SK-N-SH (cell line): Measurements from ENCODE around the gene HARS2. TPM values are rescaled to one million over a fixed set of nuclear protein-coding genes. Genes with fewer than 3 reads are reported as not detected.

Experiments used
- CTCF ChIA-PET: fragments of 300-600, 350-600 bp; formaldehyde crosslinking; extraction: SDS; loops from one replicate; lab custom pipeline; 2021; lab: Yijun Ruan, JAX
- POLR2A ChIA-PET: fragments of 350-600 bp; sonication (Branson Sonifier 250); formaldehyde crosslinking; extraction: SDS; loops from one replicate; lab custom pipeline; 2020; ENCODE audit warnings: antibody characterized with exemption, inconsistent platforms; lab: Yijun Ruan, JAX
- DNase-seq: peaks from one replicate; pipeline ENCODE4 v3.0.0; 2012
- H2AFZ ChIP-seq: fragments of 200-600 bp; sonication (generic); 2 replicates; pipeline ENCODE4 v1.8.1; 2016; ENCODE audit warnings: antibody characterized with exemption, mild to moderate bottlenecking, low read depth
- H3F3A ChIP-seq: fragments of 200-600 bp; sonication (generic); replicated peaks from 2 replicates; pipeline ENCODE3; 2016; ENCODE audit warnings: antibody characterized with exemption, mild to moderate bottlenecking; ENCODE audit not compliant: insufficient read depth
- H3K27ac ChIP-seq, 2 experiments: fragments of 200-500 bp in 1 of 2; fragments of 200-600 bp in 1 of 2; sonication (Bioruptor generic) in 1 of 2; sonication (generic), shearing (Covaris generic) in 1 of 2; 2 replicates each; pipeline versions ENCODE4 v1.5.1 to v1.6.1; 2014 to 2016; ENCODE audit warnings: low read depth in 2 of 2, inconsistent platforms in 1 of 2, low read length in 1 of 2, mild to moderate bottlenecking in 1 of 2, mixed read lengths in 1 of 2
- H3K27me3 ChIP-seq: fragments of 200-600 bp; sonication (generic), shearing (Covaris generic); 2 replicates; pipeline ENCODE4 v1.6.1; 2016; ENCODE audit warnings: mixed run types; ENCODE audit not compliant: insufficient read depth
- H3K36me3 ChIP-seq, 2 experiments: fragments of 200-500 bp in 1 of 2; fragments of 200-600 bp in 1 of 2; sonication (Bioruptor generic) in 1 of 2; sonication (generic) in 1 of 2; replicated peaks in 1 of 2; 2 replicates each; pipeline versions ENCODE3 to v1.5.1; 2014 to 2016; ENCODE audit warnings: low read length in 1 of 2, mild to moderate bottlenecking in 1 of 2; ENCODE audit not compliant: insufficient read depth in 2 of 2, control insufficient read depth in 1 of 2
- H3K4me1 ChIP-seq, 2 experiments: fragments of 200-500 bp in 1 of 2; fragments of 200-600 bp in 1 of 2; sonication (Bioruptor generic) in 1 of 2; sonication (generic), shearing (Covaris generic) in 1 of 2; 2 replicates each; pipeline versions ENCODE4 v1.5.1 to v1.6.1; 2014 to 2016; ENCODE audit warnings: low read depth in 1 of 2, low read length in 1 of 2, mixed run types in 1 of 2; ENCODE audit not compliant: insufficient read depth in 2 of 2, control insufficient read depth in 1 of 2
- H3K4me2 ChIP-seq: fragments of 200-600 bp; sonication (generic), shearing (Covaris generic); 2 replicates; pipeline ENCODE4 v1.6.1; 2017; ENCODE audit warnings: mixed run types
- H3K4me3 ChIP-seq, 2 experiments: fragments of 200-500 bp in 1 of 2; fragments of 200-600 bp in 1 of 2; sonication (Bioruptor generic) in 1 of 2; sonication (generic), shearing (Covaris generic) in 1 of 2; 2 replicates each; pipeline versions ENCODE4 v1.5.1 to v1.8.1; 2014 to 2016; ENCODE audit warnings: low read depth in 2 of 2, inconsistent platforms in 1 of 2, low read length in 1 of 2, mild to moderate bottlenecking in 1 of 2, mixed read lengths in 1 of 2, moderate library complexity in 1 of 2
- H3K79me2 ChIP-seq: fragments of 200-600 bp; sonication (generic); 2 replicates; pipeline ENCODE4 v1.8.1; 2017; ENCODE audit warnings: mild to moderate bottlenecking; ENCODE audit not compliant: insufficient read depth
- H3K9ac ChIP-seq: fragments of 200-600 bp; sonication (generic); 2 replicates; pipeline ENCODE4 v1.6.1; 2017; ENCODE audit warnings: mixed run types
- H3K9me2 ChIP-seq: fragments of 200-600 bp; sonication (generic); 2 replicates; pipeline ENCODE4 v1.6.1; 2017; ENCODE audit warnings: mixed run types
- H3K9me3 ChIP-seq: fragments of 200-600 bp; sonication (generic); 2 replicates; pipeline ENCODE4 v1.6.1; 2017; ENCODE audit warnings: mixed run types, mild to moderate bottlenecking, moderate library complexity
- H4K20me1 ChIP-seq: fragments of 200-600 bp; sonication (generic); 2 replicates; pipeline ENCODE4 v1.6.1; 2017; ENCODE audit warnings: mild to moderate bottlenecking, mixed run types; ENCODE audit not compliant: insufficient read depth
- EZH2phosphoT487 ChIP-seq: fragments of 200-600 bp; sonication (generic); IDR thresholded peaks from 2 replicates; pipeline ENCODE4 v1.6.1; 2017; ENCODE audit warnings: low read depth, mixed run types, mild to moderate bottlenecking, antibody characterized with exemption, moderate library complexity, borderline replicate concordance
- FOSL2 ChIP-seq: IDR thresholded peaks from 2 replicates; pipeline ENCODE4 v1.4.0; 2012; ENCODE audit warnings: low read depth, mild to moderate bottlenecking, moderate library complexity, borderline replicate concordance
- FOXJ3 ChIP-seq: sonication (generic); formaldehyde crosslinking; IDR thresholded peaks from 2 replicates; pipeline ENCODE4 v1.5.1; 2020; ENCODE audit warnings: mild to moderate bottlenecking, missing genetic modification reagents
- GATA2 ChIP-seq: sonication (generic); formaldehyde crosslinking; IDR thresholded peaks from 2 replicates; pipeline ENCODE4 v1.5.0; 2020; ENCODE audit warnings: mild to moderate bottlenecking, missing genetic modification reagents
- JUND ChIP-seq: IDR thresholded peaks from 2 replicates; pipeline ENCODE4 v1.4.0; 2012
- NRF1 ChIP-seq: IDR thresholded peaks from 2 replicates; pipeline ENCODE4 v1.6.1; 2012; ENCODE audit warnings: low read depth, mild to moderate bottlenecking, low read length
- POLR2AphosphoS5 ChIP-seq: IDR thresholded peaks from 2 replicates; pipeline ENCODE4 v1.6.1; 2012; ENCODE audit warnings: low read depth, low read length
- RAD21 ChIP-seq: IDR thresholded peaks from 2 replicates; pipeline ENCODE4 v1.6.1; 2012; ENCODE audit warnings: mild to moderate bottlenecking, low read length
- RXRA ChIP-seq: IDR thresholded peaks from 2 replicates; pipeline ENCODE4 v1.4.0; 2012; ENCODE audit warnings: low read depth, mild to moderate bottlenecking, borderline replicate concordance
- SIN3A ChIP-seq: IDR thresholded peaks from 2 replicates; pipeline ENCODE4 v1.6.1; 2012; ENCODE audit warnings: low read depth, mild to moderate bottlenecking, low read length, moderate library complexity, borderline replicate concordance
- SMC3 ChIP-seq: IDR thresholded peaks from 2 replicates; pipeline ENCODE4 v1.6.1; 2012; ENCODE audit warnings: low read depth, low read length, improper control_type of control experiment
- TAF1 ChIP-seq: IDR thresholded peaks from 2 replicates; pipeline ENCODE4 v1.6.1; 2012; ENCODE audit warnings: low read depth, mild to moderate bottlenecking, low read length, moderate library complexity, borderline replicate concordance
- ZBTB33 ChIP-seq: IDR thresholded peaks from 2 replicates; pipeline ENCODE4 v1.4.0; 2012; ENCODE audit warnings: low read depth, borderline replicate concordance
- WGBS: methylation state at CpG from one replicate; pipeline ENCODE4 v1.1.6; 2017; ENCODE audit warnings: low lambda C conversion rate; 5-methylcytosine and 5-hydroxymethylcytosine counted together
- polyA plus RNA-seq, 3 experiments: library from polyadenylated mRNA; depleted of rRNA; stranded (reverse); fragments of >200 nt; gene quantifications; 2 replicates each; pipeline ENCODE4 v1.2.3, GENCODE V29; 2012
- TF ChIP-seq, protein P1 (sequence below): IDR thresholded peaks from 2 replicates; pipeline ENCODE4; 2012
- TF ChIP-seq, protein P2 (sequence below): fragments of 150-350 bp; IDR thresholded peaks from 2 replicates; pipeline ENCODE4 v1.6.1; 2016; ENCODE audit warnings: mild to moderate bottlenecking, low read depth, low read length
- TF ChIP-seq, protein P3 (sequence below): IDR thresholded peaks from 2 replicates; pipeline ENCODE4 v1.6.1; 2012; ENCODE audit warnings: mild to moderate bottlenecking, low read depth, low read length, moderate library complexity

The HARS2 gene
- polyA plus RNA-seq, 1 of the 3 experiments (the other 2 are of a cell fraction): 40.8 TPM

DNA sequence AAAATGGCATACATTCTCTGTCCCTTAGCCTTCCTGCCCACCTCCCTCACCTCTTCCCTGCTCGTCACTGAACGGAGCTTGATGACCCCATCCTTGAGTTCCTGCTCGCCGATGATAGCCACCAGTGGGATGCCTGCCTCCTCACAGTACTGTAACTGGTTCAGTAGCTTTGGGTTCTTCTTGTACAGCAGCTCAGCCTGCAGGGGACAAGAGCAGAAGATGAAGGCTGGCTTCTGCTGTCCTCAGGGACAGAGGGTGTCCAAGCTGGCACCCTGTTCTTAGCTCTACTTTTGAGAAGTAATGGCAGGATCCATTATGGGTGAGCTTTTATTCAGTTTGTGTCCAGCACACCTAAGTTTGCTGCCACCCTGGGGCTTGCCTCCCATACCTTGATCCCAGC lies 16.6 kb upstream of the HARS2 start:
- Histone ChIP-seq H3F3A (peaks cover 2% of the 10 kb centered on the region), H3K36me3 (peaks cover 37 to 87% of the 10 kb centered on the region in 2 experiments), H3K27me3 (no peaks in the 10 kb centered on the region), H2AFZ (no peak overlapping the region), H3K79me2 (no peaks in the 10 kb centered on the region), H3K4me1 (no peaks in the 10 kb centered on the region), H3K9ac (no peak overlapping the region), H3K4me3 (no peak overlapping the region), H3K9me3 (no peaks in the 10 kb centered on the region), H4K20me1 (no peaks in the 10 kb centered on the region), H3K4me2 (no peak overlapping the region), H3K27ac (no peak overlapping the region; a peak in 1 of 4 replicates), H3K9me2 (no peaks in the 10 kb centered on the region)
- TF ChIP-seq, protein P1, sequence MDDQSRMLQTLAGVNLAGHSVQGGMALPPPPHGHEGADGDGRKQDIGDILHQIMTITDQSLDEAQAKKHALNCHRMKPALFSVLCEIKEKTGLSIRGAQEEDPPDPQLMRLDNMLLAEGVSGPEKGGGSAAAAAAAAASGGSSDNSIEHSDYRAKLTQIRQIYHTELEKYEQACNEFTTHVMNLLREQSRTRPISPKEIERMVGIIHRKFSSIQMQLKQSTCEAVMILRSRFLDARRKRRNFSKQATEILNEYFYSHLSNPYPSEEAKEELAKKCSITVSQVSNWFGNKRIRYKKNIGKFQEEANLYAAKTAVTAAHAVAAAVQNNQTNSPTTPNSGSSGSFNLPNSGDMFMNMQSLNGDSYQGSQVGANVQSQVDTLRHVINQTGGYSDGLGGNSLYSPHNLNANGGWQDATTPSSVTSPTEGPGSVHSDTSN: no peak
- TF ChIP-seq FOXJ3 (CRISPR knock-in tag) (no peak), POLR2AphosphoS5 (0 out of 2 replicates have a peak, but pooled peaks have one; percentile 2)
- TF ChIP-seq, protein P2, sequence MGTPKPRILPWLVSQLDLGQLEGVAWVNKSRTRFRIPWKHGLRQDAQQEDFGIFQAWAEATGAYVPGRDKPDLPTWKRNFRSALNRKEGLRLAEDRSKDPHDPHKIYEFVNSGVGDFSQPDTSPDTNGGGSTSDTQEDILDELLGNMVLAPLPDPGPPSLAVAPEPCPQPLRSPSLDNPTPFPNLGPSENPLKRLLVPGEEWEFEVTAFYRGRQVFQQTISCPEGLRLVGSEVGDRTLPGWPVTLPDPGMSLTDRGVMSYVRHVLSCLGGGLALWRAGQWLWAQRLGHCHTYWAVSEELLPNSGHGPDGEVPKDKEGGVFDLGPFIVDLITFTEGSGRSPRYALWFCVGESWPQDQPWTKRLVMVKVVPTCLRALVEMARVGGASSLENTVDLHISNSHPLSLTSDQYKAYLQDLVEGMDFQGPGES: no peak
- ChIA-PET CTCF (interaction anchor here (1.3 kb wide), 1 partner anchor 35 kb away, joined by 4 read pairs; no protein-coding TSS in a partner anchor), POLR2A (interaction anchor here (1.0 to 2.6 kb wide), 3 partner anchors 10 to 27 kb away, joined by 5 to 11 read pairs (median 7); partner anchors contain the start of genes HARS1, HARS2 and IK)
- 98% methylated on average over 4 of the region's 4 CpGs for WGBS
- no peak for DNase-seq

DNA sequence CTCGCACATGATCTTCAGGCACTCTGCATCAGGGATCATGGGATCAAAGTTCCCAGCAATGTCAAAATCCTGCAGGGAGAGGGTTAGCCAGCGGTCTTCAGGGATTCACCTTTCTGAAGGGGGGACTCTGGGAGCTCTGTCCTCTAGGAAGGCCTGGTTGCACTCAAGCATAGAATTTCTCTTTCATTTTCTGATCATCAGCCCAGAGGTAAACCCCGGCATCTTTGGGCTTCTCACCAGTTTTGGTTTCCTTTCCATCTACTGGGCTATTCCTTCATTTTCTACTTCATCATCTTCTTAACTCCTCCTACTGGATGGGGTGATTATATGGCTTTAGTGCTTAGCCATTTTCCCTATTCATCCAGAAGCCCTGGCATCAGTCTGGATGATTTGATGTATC lies 13.3 kb upstream of the HARS2 start:
- H3K36me3 ChIP-seq: peaks cover 32 to 79% of the 10 kb centered on the region in 2 experiments
- H3K4me2 ChIP-seq: no peak overlapping the region
- ChIA-PET CTCF (no interaction called here), POLR2A (no interaction called here)
- H3K4me1 ChIP-seq: no peaks in the 10 kb centered on the region
- no peaks in the 10 kb centered on the region for H3K27me3 ChIP-seq
- DNase-seq: no peak
- no peak overlapping the region for H2AFZ ChIP-seq
- no peak overlapping the region for H3K27ac ChIP-seq
- WGBS: 93% methylated on average over 1 of the region's 3 CpGs
- H3K9me2 ChIP-seq: no peaks in the 10 kb centered on the region
- H3K9me3 ChIP-seq: no peaks in the 10 kb centered on the region
- no peaks in the 10 kb centered on the region for H4K20me1 ChIP-seq
- H3F3A ChIP-seq: no peaks in the 10 kb centered on the region
- no peak overlapping the region for H3K9ac ChIP-seq
- H3K79me2 ChIP-seq: peaks cover 4% of the 10 kb centered on the region; the same call in 1 of the 2 replicates
- H3K4me3 ChIP-seq: no peak overlapping the region
- TF ChIP-seq NRF1: no peak
- TF ChIP-seq RXRA: no peak
- TF ChIP-seq RAD21: no peak
- no peak for TF ChIP-seq POLR2AphosphoS5
- no peak for TF ChIP-seq TAF1
- no peak for TF ChIP-seq ZBTB33
- no peak for TF ChIP-seq SIN3A
- no peak for TF ChIP-seq JUND
- no peak for TF ChIP-seq EZH2phosphoT487
- no peak for TF ChIP-seq SMC3
- no peak for TF ChIP-seq FOXJ3 (CRISPR knock-in tag)
- no peak for TF ChIP-seq GATA2 (CRISPR knock-in tag)
- TF ChIP-seq, protein P3, sequence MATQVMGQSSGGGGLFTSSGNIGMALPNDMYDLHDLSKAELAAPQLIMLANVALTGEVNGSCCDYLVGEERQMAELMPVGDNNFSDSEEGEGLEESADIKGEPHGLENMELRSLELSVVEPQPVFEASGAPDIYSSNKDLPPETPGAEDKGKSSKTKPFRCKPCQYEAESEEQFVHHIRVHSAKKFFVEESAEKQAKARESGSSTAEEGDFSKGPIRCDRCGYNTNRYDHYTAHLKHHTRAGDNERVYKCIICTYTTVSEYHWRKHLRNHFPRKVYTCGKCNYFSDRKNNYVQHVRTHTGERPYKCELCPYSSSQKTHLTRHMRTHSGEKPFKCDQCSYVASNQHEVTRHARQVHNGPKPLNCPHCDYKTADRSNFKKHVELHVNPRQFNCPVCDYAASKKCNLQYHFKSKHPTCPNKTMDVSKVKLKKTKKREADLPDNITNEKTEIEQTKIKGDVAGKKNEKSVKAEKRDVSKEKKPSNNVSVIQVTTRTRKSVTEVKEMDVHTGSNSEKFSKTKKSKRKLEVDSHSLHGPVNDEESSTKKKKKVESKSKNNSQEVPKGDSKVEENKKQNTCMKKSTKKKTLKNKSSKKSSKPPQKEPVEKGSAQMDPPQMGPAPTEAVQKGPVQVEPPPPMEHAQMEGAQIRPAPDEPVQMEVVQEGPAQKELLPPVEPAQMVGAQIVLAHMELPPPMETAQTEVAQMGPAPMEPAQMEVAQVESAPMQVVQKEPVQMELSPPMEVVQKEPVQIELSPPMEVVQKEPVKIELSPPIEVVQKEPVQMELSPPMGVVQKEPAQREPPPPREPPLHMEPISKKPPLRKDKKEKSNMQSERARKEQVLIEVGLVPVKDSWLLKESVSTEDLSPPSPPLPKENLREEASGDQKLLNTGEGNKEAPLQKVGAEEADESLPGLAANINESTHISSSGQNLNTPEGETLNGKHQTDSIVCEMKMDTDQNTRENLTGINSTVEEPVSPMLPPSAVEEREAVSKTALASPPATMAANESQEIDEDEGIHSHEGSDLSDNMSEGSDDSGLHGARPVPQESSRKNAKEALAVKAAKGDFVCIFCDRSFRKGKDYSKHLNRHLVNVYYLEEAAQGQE: no peak
- TF ChIP-seq, protein P2: no peak
- no peak for TF ChIP-seq FOSL2
